Stimulated activated CD4-positive, alpha-beta T cell treated with anti-CD3 and anti-CD28 coated beads, Interleukin-12 subunit alpha, Interleukin-12 subunit beta, amount 100 ng/mL, for 24 hours (primary cell): ENCODE data around the gene HECW1.
"Not testable (repeated sequence)": the region's sequence is repeated elsewhere in the genome, so short reads cannot be mapped to it uniquely, and the experiment has no call there.

Experiments
- DNase-seq, 2 experiments: peaks; one replicate each; pipeline ENCODE4 v3.0.0-alpha.2; 2020; ENCODE audit warnings: low read depth in 2 of 2

HECW1 gene

DNA sequence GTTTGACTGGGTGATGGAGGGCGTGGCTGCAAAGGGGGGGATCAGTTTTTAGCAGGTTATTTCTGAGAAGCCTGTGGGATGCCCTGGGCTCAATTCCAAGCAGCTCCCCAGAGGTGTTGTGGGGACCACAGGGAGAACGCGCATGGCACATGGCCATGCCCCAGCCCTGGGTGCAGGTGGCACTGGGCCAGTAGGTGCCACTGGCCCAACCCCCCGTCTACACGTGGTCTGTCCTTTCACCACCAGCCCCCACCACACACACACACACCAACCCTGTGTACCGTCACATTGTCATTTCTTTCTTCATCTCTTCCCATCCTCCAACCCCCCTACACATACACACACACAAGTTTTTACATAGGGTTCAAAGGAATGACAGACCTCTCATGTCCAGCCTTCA lies 355.4 kb downstream of the HECW1 start:
- DNase-seq: no peak

DNA sequence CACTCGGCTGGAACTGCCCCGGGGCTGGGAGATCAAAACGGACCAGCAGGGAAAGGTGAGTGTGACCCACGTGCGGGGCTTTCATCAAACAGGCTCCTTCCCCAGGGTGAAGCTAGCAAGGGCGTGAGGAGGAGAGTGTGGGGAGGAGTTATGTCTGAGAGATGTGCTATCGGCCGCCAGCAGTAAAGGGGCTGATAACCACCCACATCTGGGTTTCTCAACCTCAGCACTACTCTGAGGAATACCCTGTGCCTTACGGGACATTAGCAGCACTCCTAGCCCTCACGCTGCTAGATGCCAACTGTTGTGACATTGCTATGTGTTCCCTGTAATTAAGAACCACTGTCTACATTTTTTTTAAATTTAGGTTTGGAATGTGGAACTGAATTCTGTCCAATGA lies 356.6 kb downstream of the HECW1 start:
- DNase-seq: no peak

DNA sequence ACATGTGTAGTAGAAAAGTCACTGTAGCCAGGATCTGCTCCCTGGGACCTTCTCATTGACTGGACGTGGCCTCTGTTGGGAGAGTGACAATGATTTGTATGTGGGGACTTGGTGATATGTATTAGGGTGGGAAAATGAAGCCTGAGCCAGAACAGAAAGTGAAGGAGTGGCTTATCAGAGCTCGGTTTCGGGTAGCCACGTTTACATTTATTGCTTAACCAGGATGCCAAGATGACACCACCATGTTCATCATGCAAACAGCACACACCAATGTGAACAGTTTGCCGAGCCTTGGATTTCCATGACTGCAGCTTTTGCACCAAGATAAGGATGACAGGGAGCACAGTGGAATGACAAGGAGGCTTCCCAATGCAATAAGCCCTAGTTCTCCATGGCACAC lies 357.7 kb downstream of the HECW1 start:
- DNase-seq: no peak

DNA sequence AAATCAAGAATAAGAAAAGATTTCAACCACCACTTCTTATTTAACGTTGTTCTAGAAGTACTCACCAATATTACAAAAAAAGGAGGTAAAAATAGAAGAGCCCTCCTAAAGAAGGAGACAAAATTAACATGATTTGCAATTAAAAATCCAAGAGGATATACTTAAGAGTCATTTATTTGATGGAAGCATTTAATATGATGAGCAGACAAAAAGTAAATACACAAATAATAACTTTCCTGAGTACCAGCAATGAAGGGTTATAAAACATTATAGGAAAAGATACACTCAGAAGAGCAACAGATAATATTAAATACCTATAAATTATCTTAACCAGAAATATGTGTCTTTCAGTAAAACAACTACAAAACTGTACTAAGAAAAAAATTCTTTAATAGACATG lies 363.5 kb downstream of the HECW1 start:
- no peak for DNase-seq

DNA sequence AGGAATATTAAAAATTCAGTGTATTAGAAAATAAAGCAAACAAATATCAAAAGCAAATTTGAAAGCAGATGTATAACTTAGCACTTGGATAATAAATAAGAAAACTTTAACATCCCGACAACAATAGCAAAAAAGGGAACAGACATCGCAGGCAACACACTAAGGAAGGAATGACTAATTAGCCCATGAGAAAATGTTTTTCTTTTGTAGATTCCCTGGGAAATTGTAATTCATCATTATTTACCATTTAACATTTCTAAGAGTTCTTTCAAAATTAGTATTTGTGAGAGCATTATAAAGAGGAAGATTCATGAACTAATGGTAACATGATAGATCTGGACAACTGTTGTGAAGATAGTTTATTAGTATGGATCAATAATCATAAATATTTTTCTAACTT lies 364.4 kb downstream of the HECW1 start:
- DNase-seq: no peak

DNA sequence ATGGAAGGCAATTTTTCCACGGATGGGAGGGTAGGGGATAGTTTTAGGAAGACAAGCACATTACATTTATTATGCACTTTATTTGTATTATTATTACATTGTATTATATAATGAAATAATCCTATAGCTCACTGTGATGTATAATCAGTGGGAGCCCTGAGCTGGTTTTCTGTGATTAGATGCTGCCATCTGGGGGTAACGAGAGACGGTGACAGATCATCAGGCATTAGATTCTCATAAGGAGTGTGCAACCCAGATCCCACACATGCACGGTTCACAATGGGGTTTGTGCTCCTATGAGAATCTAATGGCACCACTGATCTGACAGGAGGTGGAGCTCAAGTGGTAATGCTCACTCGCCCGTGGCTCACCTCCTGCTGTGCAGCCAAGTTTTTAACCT lies 366.6 kb downstream of the HECW1 start:
- DNase-seq: no peak

- DNase-seq: no peak
Measured at GRCh38 chr7:43479543-43479942, 367.1 kb downstream of the HECW1 start.

- DNase-seq: no peak
Measured at GRCh38 chr7:43480581-43480980, 368.1 kb downstream of the HECW1 start.

DNA sequence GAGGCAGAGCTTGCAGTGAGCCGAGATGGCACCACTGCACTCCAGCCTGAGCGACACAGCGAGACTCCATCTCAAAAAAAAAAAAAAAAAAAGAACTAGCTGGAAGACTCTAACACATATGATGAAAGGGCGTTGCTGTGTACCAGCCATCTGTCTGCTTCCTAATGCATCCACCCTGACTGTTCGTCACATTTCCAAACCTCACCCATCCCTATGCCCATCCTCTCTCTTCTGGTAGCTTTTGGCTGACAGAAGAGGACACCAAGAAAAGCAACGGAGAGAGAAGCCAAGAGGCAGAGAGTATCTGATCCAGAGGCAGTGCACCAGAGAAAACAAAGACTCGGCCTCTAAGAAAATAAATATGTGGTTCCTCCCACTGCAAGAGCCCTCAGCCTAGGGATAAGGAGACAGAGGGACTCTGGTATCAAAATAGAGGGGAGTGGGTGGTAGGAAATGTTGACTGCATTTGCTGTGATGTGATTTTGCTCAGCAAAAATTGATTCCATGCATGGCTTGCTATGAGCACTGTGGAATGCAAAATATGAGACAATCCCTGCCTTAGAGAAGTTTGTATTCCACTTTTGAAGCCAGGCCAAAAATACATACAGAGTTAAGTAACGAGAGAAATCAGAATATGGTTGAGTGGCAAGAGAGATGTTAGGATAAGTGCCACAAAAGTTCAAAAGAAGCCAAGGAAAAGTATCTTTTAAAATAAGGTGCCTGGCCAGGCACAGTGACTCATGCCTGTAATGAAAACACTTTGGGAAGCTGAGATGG lies 369.6 kb downstream of the HECW1 start:
- DNase-seq: no peak

GRCh38 chr7:43482679-43483252 lies 370.3 kb downstream of the HECW1 start:
- no peak for DNase-seq

GRCh38 chr7:43484678-43485395 lies 372.4 kb downstream of the HECW1 start:
- no peak for DNase-seq

- DNase-seq: no peak
Measured at GRCh38 chr7:43485580-43485979, 373.1 kb downstream of the HECW1 start.

- DNase-seq: not testable (repeated sequence)
Measured at GRCh38 chr7:43486008-43486407, 373.6 kb downstream of the HECW1 start.

GRCh38 chr7:43486634-43487033 lies 374.2 kb downstream of the HECW1 start:
- DNase-seq: no peak

GRCh38 chr7:43487731-43488073 lies 375.3 kb downstream of the HECW1 start:
- DNase-seq: no peak

- DNase-seq: no peak
Measured at GRCh38 chr7:43489257-43489656, 376.8 kb downstream of the HECW1 start.

DNA sequence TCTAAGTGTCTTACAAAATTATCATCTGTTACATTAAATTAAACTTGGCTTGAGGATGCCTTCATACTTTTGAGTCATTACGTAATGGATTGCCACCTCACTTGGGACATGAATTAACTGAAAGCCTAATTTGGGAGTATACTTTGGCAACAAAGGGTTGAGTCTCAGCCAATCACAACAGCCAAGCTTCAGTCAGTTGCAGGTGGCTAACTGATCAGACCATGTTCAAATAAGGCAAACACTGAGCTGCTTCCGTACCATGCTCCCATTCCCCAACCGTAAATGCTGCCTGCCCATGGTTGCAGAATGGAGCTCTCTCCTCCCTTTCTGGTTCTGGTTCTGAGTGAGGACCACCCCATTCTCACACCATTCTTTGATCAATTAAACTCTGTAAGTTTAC lies 377.6 kb downstream of the HECW1 start:
- no peak for DNase-seq

GRCh38 chr7:43491123-43491522 lies 378.7 kb downstream of the HECW1 start:
- no peak for DNase-seq

- DNase-seq: no peak
Measured at GRCh38 chr7:43491984-43492383, 379.5 kb downstream of the HECW1 start.

- no peak for DNase-seq
Measured at GRCh38 chr7:43492896-43493295, 380.4 kb downstream of the HECW1 start.

GRCh38 chr7:43495572-43495971 lies 383.1 kb downstream of the HECW1 start:
- no peak for DNase-seq

GRCh38 chr7:43496596-43496995 lies 384.1 kb downstream of the HECW1 start:
- no peak for DNase-seq

- DNase-seq: no peak
Measured at GRCh38 chr7:43501870-43502269, 389.4 kb downstream of the HECW1 start.
